Nephron progenitor cell (in vitro differentiated cells): ENCODE data around the gene ERRFI1.

Experiments
- DNase-seq: peaks from one replicate; pipeline ENCODE4 v3.0.0; 2021
- H3K27ac Mint-ChIP-seq: 2 replicates; pipeline ENCODE4 v1.8.0; 2021; ENCODE audit warnings: mild to moderate bottlenecking, moderate library complexity, mixed read lengths
- H3K27me3 Mint-ChIP-seq: 2 replicates; pipeline ENCODE4 v1.8.0; 2021; ENCODE audit warnings: mild to moderate bottlenecking, low read depth, mixed read lengths; ENCODE audit not compliant: poor library complexity
- H3K36me3 Mint-ChIP-seq: 2 replicates; pipeline ENCODE4 v1.8.0; 2021; ENCODE audit warnings: low read depth, mixed read lengths
- H3K4me1 Mint-ChIP-seq: 2 replicates; pipeline ENCODE4 v1.8.0; 2021; ENCODE audit warnings: mixed read lengths
- H3K4me3 Mint-ChIP-seq: 2 replicates; pipeline ENCODE4 v1.8.0; 2021; ENCODE audit warnings: mild to moderate bottlenecking, moderate library complexity, mixed read lengths
- H3K9me3 Mint-ChIP-seq: 2 replicates; pipeline ENCODE4 v1.8.0; 2021; ENCODE audit warnings: mild to moderate bottlenecking, moderate library complexity, mixed read lengths
- CTCF ChIP-seq: fragments of 200-600 bp; sonication (generic); IDR thresholded peaks from 2 replicates; pipeline ENCODE4 v1.5.0; 2021; ENCODE audit warnings: antibody characterized with exemption

ERRFI1 gene

GRCh38 chr1:8065369-8065768 lies 39.3 kb upstream of the ERRFI1 start:
- TF ChIP-seq CTCF: no peak
- no peak overlapping the region for H3K27ac Mint-ChIP-seq
- H3K27me3 Mint-ChIP-seq: peaks cover 7% of the 10 kb centered on the region
- H3K4me1 Mint-ChIP-seq: peaks cover 18% of the 10 kb centered on the region
- H3K9me3 Mint-ChIP-seq: peaks cover 11% of the 10 kb centered on the region
- DNase-seq: no peak
- H3K36me3 Mint-ChIP-seq: peaks cover 5% of the 10 kb centered on the region
- no peak overlapping the region for H3K4me3 Mint-ChIP-seq

GRCh38 chr1:8063298-8064036 lies 37.4 kb upstream of the ERRFI1 start:
- no peak for DNase-seq
- Mint-ChIP-seq H3K36me3 (peaks cover 5% of the 10 kb centered on the region), H3K27ac (no peak overlapping the region), H3K27me3 (peaks cover 7% of the 10 kb centered on the region), H3K4me3 (no peak overlapping the region), H3K4me1 (peaks cover 15% of the 10 kb centered on the region), H3K9me3 (peaks cover 11% of the 10 kb centered on the region)
- TF ChIP-seq CTCF: no peak

- TF ChIP-seq CTCF: no peak
- H3K27ac Mint-ChIP-seq: no peak overlapping the region
These were observed 36.8 kb upstream of the ERRFI1 start for GRCh38 chr1:8062861-8063260.

GRCh38 chr1:8061673-8062386 lies 35.7 kb upstream of the ERRFI1 start:
- peaks cover 11% of the 10 kb centered on the region for H3K9me3 Mint-ChIP-seq
- no peak overlapping the region for H3K4me3 Mint-ChIP-seq
- TF ChIP-seq CTCF: no peak
- peak overlapping the region; percentile 22 for H3K27ac Mint-ChIP-seq
- H3K27me3 Mint-ChIP-seq: peaks cover 11% of the 10 kb centered on the region
- H3K4me1 Mint-ChIP-seq: peaks cover 15% of the 10 kb centered on the region
- DNase-seq: no peak
- H3K36me3 Mint-ChIP-seq: peaks cover 5% of the 10 kb centered on the region

More at GRCh38 chr1:8062861-8063260, 36.8 kb upstream of the ERRFI1 start:
- Mint-ChIP-seq H3K27me3 (peaks cover 11% of the 10 kb centered on the region), H3K9me3 (peaks cover 11% of the 10 kb centered on the region), H3K36me3 (peaks cover 5% of the 10 kb centered on the region), H3K4me3 (no peak overlapping the region), H3K4me1 (peaks cover 15% of the 10 kb centered on the region)
- no peak for DNase-seq

GRCh38 chr1:8061210-8061609 lies 35.1 kb upstream of the ERRFI1 start:
- Mint-ChIP-seq H3K27me3 (peaks cover 9% of the 10 kb centered on the region), H3K36me3 (peaks cover 3% of the 10 kb centered on the region), H3K27ac (peak overlapping the region; percentile 22), H3K4me1 (peaks cover 13% of the 10 kb centered on the region), H3K9me3 (peaks cover 8% of the 10 kb centered on the region), H3K4me3 (no peak overlapping the region)
- no peak for DNase-seq
- no peak for TF ChIP-seq CTCF
